Lung (tissue), 12 donors: Measurements from ENCODE around the gene ZNF511. TPM values are rescaled to one million over a fixed set of nuclear protein-coding genes. Genes with fewer than 3 reads are reported as not detected.

Source experiments
- ATAC-seq: fragments of 200-7000 bp; cut with Tn5 transposase; one replicate; pipeline ENCODE4 v1.9.1; 2020; ENCODE audit warnings: moderate number of reproducible peaks; ENCODE audit not compliant: insufficient read depth, low FRiP score
- DNase-seq, 3 donors: peaks; one replicate each; pipeline ENCODE4 v3.0.0-alpha.2; 2013 to 2017
- H3K27ac ChIP-seq, 2 donors: one replicate each; pipeline ENCODE4 v1.5.1; 2013; ENCODE audit warnings: mild to moderate bottlenecking in 2 of 2, moderate library complexity in 2 of 2, control low read depth in 1 of 2, inconsistent platforms in 1 of 2, low read depth in 1 of 2, low read length in 1 of 2
- H3K27me3 ChIP-seq, 3 donors: one replicate each; pipeline ENCODE4 v1.5.1; 2013; ENCODE audit warnings: low read length in 2 of 3; ENCODE audit not compliant: control insufficient read depth in 3 of 3, insufficient read depth in 3 of 3
- H3K36me3 ChIP-seq, 4 donors: one replicate each; pipeline ENCODE4 v1.5.1; 2013; ENCODE audit warnings: low read length in 4 of 4, mild to moderate bottlenecking in 1 of 4, moderate library complexity in 1 of 4; ENCODE audit not compliant: control insufficient read depth in 4 of 4, insufficient read depth in 4 of 4
- H3K4me1 ChIP-seq, 5 donors: one replicate each; pipeline ENCODE4 v1.5.1; 2013; ENCODE audit warnings: low read length in 5 of 5, mild to moderate bottlenecking in 2 of 5, moderate library complexity in 1 of 5; ENCODE audit not compliant: control insufficient read depth in 5 of 5, insufficient read depth in 5 of 5
- H3K4me3 ChIP-seq: one replicate; pipeline ENCODE4 v1.5.1; 2013; ENCODE audit warnings: mild to moderate bottlenecking, control low read depth, moderate library complexity
- H3K9ac ChIP-seq, 2 donors: one replicate each; pipeline ENCODE4 v1.5.1; 2013; ENCODE audit warnings: low read length in 2 of 2, control low read depth in 1 of 2; ENCODE audit not compliant: insufficient read depth in 1 of 2
- H3K9me3 ChIP-seq, 4 donors: one replicate each; pipeline ENCODE4 v1.5.1; 2013; ENCODE audit warnings: low read length in 3 of 4, mild to moderate bottlenecking in 1 of 4, moderate library complexity in 1 of 4; ENCODE audit not compliant: control insufficient read depth in 4 of 4, insufficient read depth in 3 of 4
- WGBS, 2 donors: extraction: QIAGEN DNeasy Blood & Tissue Kit; methylation state at CpG; one replicate each; pipeline ENCODE4 v1.1.7; 2013; 5-methylcytosine and 5-hydroxymethylcytosine counted together
- polyA plus RNA-seq, 2 donors: library from polyadenylated mRNA; stranded (reverse); fragments of 200-250 nt; gene quantifications; one replicate each; pipeline ENCODE4 v1.2.1, GENCODE V29; 2013
- total RNA-seq, 2 donors: library from RNA; depleted of rRNA in 1 of 2; stranded (reverse); fragments of >200 nt in 1 of 2; gene quantifications; one replicate each; pipeline ENCODE4 v1.2.1, GENCODE V29; 2014 to 2021
- TF ChIP-seq, protein P1 (sequence below): IDR thresholded peaks from 2 replicates; pipeline ENCODE4 v1.5.1; 2012; ENCODE audit warnings: mild to moderate bottlenecking; ENCODE audit errors: control extremely low read depth, extremely low read depth
- donor health status: control.
- donor health status: control.
- donor health status: Bipolar disorder and iron deficiency.
- donor health status: healthy.
- donor health status: DM: yes; HTN: yes; CAD: no.

ZNF511 gene
- total and polyA plus RNA-seq, 4 donors: 18.6 to 79.9 (median 43.6) TPM

DNA sequence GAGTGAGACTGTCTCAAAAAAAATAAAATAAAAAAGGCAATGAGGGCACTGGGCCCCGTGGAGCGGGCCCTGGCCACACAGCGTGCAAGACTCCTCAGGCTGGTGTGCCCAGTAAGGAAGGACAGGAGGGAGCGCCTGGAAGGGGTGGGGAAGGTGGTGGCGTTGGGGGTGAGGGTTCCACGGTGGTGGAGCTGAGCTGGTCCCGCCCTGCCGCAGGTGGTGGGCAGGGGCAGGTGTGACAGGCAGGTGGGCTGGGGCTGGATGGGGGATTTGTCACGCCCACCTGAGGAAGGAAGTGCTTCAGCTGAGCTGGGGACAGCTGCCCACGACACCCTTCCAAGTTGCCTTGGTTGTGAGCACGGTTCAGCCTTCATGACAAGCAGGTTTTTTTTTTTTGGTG lies 37.7 kb downstream of the ZNF511 start:
- Histone ChIP-seq H3K4me1 (no peaks in the 10 kb centered on the region), H3K9ac (no peak overlapping the region), H3K9me3 (peaks cover 0 to 2% (median 0%) of the 10 kb centered on the region in 4 donors), H3K36me3 (no peaks in the 10 kb centered on the region), H3K27me3 (peaks cover 0 to 17% (median 0%) of the 10 kb centered on the region in 3 donors), H3K4me3 (no peak overlapping the region), H3K27ac (no peak overlapping the region)
- DNase-seq (no peak), ATAC-seq (no peak)
- TF ChIP-seq, protein P1, sequence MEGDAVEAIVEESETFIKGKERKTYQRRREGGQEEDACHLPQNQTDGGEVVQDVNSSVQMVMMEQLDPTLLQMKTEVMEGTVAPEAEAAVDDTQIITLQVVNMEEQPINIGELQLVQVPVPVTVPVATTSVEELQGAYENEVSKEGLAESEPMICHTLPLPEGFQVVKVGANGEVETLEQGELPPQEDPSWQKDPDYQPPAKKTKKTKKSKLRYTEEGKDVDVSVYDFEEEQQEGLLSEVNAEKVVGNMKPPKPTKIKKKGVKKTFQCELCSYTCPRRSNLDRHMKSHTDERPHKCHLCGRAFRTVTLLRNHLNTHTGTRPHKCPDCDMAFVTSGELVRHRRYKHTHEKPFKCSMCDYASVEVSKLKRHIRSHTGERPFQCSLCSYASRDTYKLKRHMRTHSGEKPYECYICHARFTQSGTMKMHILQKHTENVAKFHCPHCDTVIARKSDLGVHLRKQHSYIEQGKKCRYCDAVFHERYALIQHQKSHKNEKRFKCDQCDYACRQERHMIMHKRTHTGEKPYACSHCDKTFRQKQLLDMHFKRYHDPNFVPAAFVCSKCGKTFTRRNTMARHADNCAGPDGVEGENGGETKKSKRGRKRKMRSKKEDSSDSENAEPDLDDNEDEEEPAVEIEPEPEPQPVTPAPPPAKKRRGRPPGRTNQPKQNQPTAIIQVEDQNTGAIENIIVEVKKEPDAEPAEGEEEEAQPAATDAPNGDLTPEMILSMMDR: no peak
- WGBS, 2 donors: 47 to 54% methylated on average over 11 of the region's 11 CpGs

DNA sequence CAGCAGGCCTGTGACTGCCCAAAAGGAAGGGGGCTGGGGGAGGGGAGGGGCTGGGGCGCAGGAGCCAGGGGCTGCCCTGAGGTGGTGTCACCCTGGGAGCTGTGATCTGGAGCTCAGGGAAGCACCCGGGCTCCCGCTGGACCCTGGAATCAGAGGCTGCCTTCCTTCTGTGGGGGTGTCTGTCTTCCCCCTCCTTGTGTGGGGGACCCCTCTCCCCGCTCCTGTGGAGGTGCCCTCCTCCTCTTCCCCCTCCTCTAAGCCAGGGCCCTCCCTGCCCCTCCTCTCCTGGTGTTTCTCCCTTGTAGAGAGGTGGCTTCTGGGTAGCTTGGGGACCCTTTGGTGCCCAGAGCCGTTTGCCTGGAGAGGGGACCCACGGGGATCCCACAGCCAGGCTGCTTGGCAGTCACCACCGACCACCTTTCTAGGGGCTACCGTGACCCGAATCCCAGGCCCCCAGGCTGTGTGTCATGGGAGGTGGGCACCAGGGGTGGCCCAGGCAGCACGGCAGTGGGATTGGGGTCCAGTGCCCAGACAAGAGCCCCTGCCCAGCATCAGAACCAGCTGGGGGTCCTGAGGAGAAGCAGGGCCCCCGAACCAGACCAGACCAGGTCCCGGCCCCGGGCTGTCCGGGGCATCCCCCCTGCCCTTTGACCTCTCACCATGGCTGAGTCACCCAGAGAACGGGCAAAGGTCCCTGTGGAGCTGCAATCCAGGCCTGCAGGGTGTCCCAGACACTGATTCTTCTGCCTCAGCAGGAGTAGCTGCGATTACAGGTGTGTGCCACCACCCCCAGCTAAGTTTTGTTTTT lies 39.2 kb downstream of the ZNF511 start:
- TF ChIP-seq, protein P1: no peak
- H3K27me3 ChIP-seq: peaks cover 0 to 13% (median 0%) of the 10 kb centered on the region in 3 donors
- DNase-seq (no peak), ATAC-seq (no peak)
- no peak overlapping the region for H3K4me3 ChIP-seq
- WGBS, 2 donors: 57 to 75% methylated on average over 12 to 16 of the region's 16 CpGs
- H3K36me3 ChIP-seq: no peaks in the 10 kb centered on the region
- H3K4me1 ChIP-seq: no peaks in the 10 kb centered on the region
- H3K9ac ChIP-seq: no peak overlapping the region
- no peak overlapping the region for H3K27ac ChIP-seq
- H3K9me3 ChIP-seq: no peaks in the 10 kb centered on the region

DNA sequence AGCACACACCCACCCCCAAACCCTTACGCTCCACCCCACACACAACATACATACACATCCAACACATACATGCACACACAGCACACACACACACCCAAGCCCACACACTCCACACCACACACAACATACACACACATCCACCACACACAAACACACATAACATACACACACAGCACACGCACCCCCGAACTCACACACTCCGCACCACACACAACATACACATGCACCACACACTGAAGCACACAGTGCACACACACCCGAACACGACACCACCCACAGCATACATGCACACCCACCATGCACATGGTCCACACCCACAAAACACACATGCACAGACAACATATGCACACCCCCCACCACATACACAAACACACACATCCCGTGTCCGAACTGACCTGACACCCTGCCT lies 40.5 kb downstream of the ZNF511 start:
- no peak overlapping the region for H3K4me3 ChIP-seq
- ATAC-seq (no peak), DNase-seq (no peak)
- 86 to 90% methylated on average over 8 of the region's 8 CpGs for WGBS, 2 donors
- H3K27me3 ChIP-seq: peaks cover 0 to 7% (median 0%) of the 10 kb centered on the region in 3 donors
- H3K9ac ChIP-seq: no peak overlapping the region
- TF ChIP-seq, protein P1: no peak
- no peaks in the 10 kb centered on the region for H3K4me1 ChIP-seq
- no peak overlapping the region for H3K27ac ChIP-seq
- no peaks in the 10 kb centered on the region for H3K9me3 ChIP-seq
- no peaks in the 10 kb centered on the region for H3K36me3 ChIP-seq
